ENCODE data around the gene BASP1.

- TF ChIP-seq CTCF (IDR thresholded peaks at IDR 0.05 in 2 of 3, conservative IDR thresholded peaks at IDR 0.05 in 1 of 3; ENCODE audit: borderline replicate concordance in 1 of 3, insufficient read depth in 1 of 3, low read depth in 2 of 3, low read length in 2 of 3) (no peak), POLR2AphosphoS5 (IDR thresholded peaks at IDR 0.05; ENCODE audit: low read depth, low read length) (no peak), POLR2A (IDR thresholded peaks at IDR 0.05; ENCODE audit: borderline replicate concordance, extremely low read depth, insufficient read depth, insufficient read length) (no peak), EZH2phosphoT487 (IDR thresholded peaks at IDR 0.05; ENCODE audit: borderline replicate concordance) (no peak), SP1 (IDR thresholded peaks at IDR 0.05; ENCODE audit: low read depth) (no peak)
These were observed 43.6 kb downstream of the BASP1 start for GRCh38 chr5:17261075-17261474.
